Inferior parietal cortex (tissue), 1 donor: ENCODE results near the gene DIPK1B.

Experiments used
- DNase-seq: peaks from one replicate; pipeline ENCODE4 v3.0.0-alpha.2; 2016; ENCODE audit errors: extremely low spot score

Gene DIPK1B

GRCh38 chr9:136720251-136720897 lies 8.0 kb downstream of the DIPK1B start:
- no peak for DNase-seq

GRCh38 chr9:136720898-136721338 lies 8.5 kb downstream of the DIPK1B start:
- DNase-seq = no peak

GRCh38 chr9:136721339-136722092 lies 9.1 kb downstream of the DIPK1B start:
- no peak for DNase-seq

GRCh38 chr9:136722093-136722968 lies 10.0 kb downstream of the DIPK1B start:
- no peak for DNase-seq

GRCh38 chr9:136722969-136723356 lies 10.6 kb downstream of the DIPK1B start:
- DNase-seq = no peak

GRCh38 chr9:136723362-136723976 lies 11.1 kb downstream of the DIPK1B start:
- no peak for DNase-seq

GRCh38 chr9:136723989-136724388 lies 11.6 kb downstream of the DIPK1B start:
- DNase-seq = no peak

GRCh38 chr9:136724772-136725171 lies 12.4 kb downstream of the DIPK1B start:
- no peak for DNase-seq

GRCh38 chr9:136725612-136726011 lies 13.2 kb downstream of the DIPK1B start:
- no peak for DNase-seq

GRCh38 chr9:136726118-136726517 lies 13.7 kb downstream of the DIPK1B start:
- DNase-seq = no peak

- no peak for DNase-seq
Observed at GRCh38 chr9:136726631-136727191, 14.3 kb downstream of the DIPK1B start.

- DNase-seq = peak; percentile 83
Observed at GRCh38 chr9:136728080-136728547, 15.7 kb downstream of the DIPK1B start.

GRCh38 chr9:136728548-136729123 lies 16.3 kb downstream of the DIPK1B start:
- DNase-seq = no peak

GRCh38 chr9:136729144-136729543 lies 16.8 kb downstream of the DIPK1B start:
- no peak for DNase-seq

- no peak for DNase-seq
Observed at GRCh38 chr9:136729926-136730325, 17.6 kb downstream of the DIPK1B start.

GRCh38 chr9:136732444-136733178 lies 20.2 kb downstream of the DIPK1B start:
- DNase-seq = no peak

GRCh38 chr9:136733611-136734010 lies 21.2 kb downstream of the DIPK1B start:
- DNase-seq = no peak

GRCh38 chr9:136734837-136735496 lies 22.6 kb downstream of the DIPK1B start:
- DNase-seq = no peak

- DNase-seq = no peak
Observed at GRCh38 chr9:136735812-136736480, 23.6 kb downstream of the DIPK1B start.
